K562 (cell line): Measurements from ENCODE around the gene RREB1. TPM values are rescaled to one million over a fixed set of nuclear protein-coding genes. Genes with fewer than 3 reads are reported as not detected.
A peak's percentile ranks its signal among the peaks of the same experiment; 100 is the strongest.

Source experiments
- ARID1B ChIP-seq: fragments of 450-650 bp; IDR thresholded peaks from 2 replicates; pipeline ENCODE4 v1.6.1; 2016; ENCODE audit warnings: antibody characterized with exemption, mild to moderate bottlenecking, inconsistent platforms
- ATF7 ChIP-seq: fragments of 450-650 bp; IDR thresholded peaks from 2 replicates; pipeline ENCODE4 v1.7.1; 2014; ENCODE audit warnings: mild to moderate bottlenecking, moderate library complexity
- CREB3L1 ChIP-seq: fragments of 450-650 bp; IDR thresholded peaks from 2 replicates; pipeline ENCODE4 v1.6.1; 2014; ENCODE audit warnings: low read depth, mild to moderate bottlenecking, moderate library complexity, borderline replicate concordance
- E2F3 ChIP-seq: fragments of 250-450 bp; sonication (Bioruptor Pico); IDR thresholded peaks from 2 replicates; pipeline ENCODE4 v1.4.0; 2020; ENCODE audit warnings: mild to moderate bottlenecking
- EGR1 ChIP-seq: fragments of 450-650 bp; conservative IDR thresholded peaks from 2 replicates; pipeline ENCODE4 v1.6.1; 2017; ENCODE audit warnings: mild to moderate bottlenecking
- ELF4 ChIP-seq: fragments of 450-650 bp; formaldehyde crosslinking; IDR thresholded peaks from 2 replicates; pipeline ENCODE4 v1.4.0; 2022; ENCODE audit warnings: missing genetic modification characterization
- FIP1L1 ChIP-seq: fragments of 200-400 bp; formaldehyde crosslinking; IDR thresholded peaks from 2 replicates; pipeline ENCODE4 v1.6.1; 2018; ENCODE audit warnings: mild to moderate bottlenecking, low read depth, low read length; ENCODE audit not compliant: poor library complexity, severe bottlenecking
- HEY1 ChIP-seq: fragments of 250-450 bp; sonication (Bioruptor Pico); IDR thresholded peaks from 2 replicates; pipeline ENCODE4 v1.5.0; 2020; ENCODE audit warnings: mild to moderate bottlenecking, moderate library complexity, borderline replicate concordance
- HSF4 ChIP-seq: fragments of 250-450 bp; sonication (Bioruptor Pico); IDR thresholded peaks from 2 replicates; pipeline ENCODE4 v2.1.2; 2022; ENCODE audit warnings: mild to moderate bottlenecking, moderate library complexity, borderline replicate concordance
- KDM5B ChIP-seq: fragments of 200-600 bp; sonication (generic); IDR thresholded peaks from 2 replicates; pipeline ENCODE4 v1.6.1; 2012; ENCODE audit warnings: low read depth, mild to moderate bottlenecking, moderate library complexity, low read length, control low read depth, inconsistent platforms; ENCODE audit not compliant: insufficient replicate concordance
- MECOM ChIP-seq: fragments of 250-450 bp; sonication (Bioruptor Pico); IDR thresholded peaks from 2 replicates; pipeline ENCODE4 v1.8.0; 2022; ENCODE audit warnings: inconsistent platforms
- MXI1 ChIP-seq: IDR thresholded peaks from 2 replicates; pipeline ENCODE4 v1.6.1; 2011; ENCODE audit warnings: low read depth, mild to moderate bottlenecking, improper control_type of control experiment, low read length
- PHTF2 ChIP-seq: fragments of 250-450 bp; sonication (Bioruptor Pico); IDR thresholded peaks from 2 replicates; pipeline ENCODE4 v1.5.0; 2021; ENCODE audit warnings: mild to moderate bottlenecking
- PRPF4 ChIP-seq: fragments of 200-400 bp; formaldehyde crosslinking; IDR thresholded peaks from one replicate; pipeline ENCODE4 v1.6.1; 2017; ENCODE audit warnings: low read length, low read depth, mild to moderate bottlenecking; ENCODE audit not compliant: insufficient read depth, poor library complexity, severe bottlenecking
- PTBP1 ChIP-seq: fragments of 200-400 bp; formaldehyde crosslinking; IDR thresholded peaks from 2 replicates; pipeline ENCODE4 v1.6.1; 2017; ENCODE audit warnings: low read depth, low read length
- SAFB ChIP-seq: fragments of 200-400 bp; formaldehyde crosslinking; IDR thresholded peaks from 2 replicates; pipeline ENCODE4 v1.6.1; 2017; ENCODE audit warnings: low read depth, low read length, borderline replicate concordance
- SAFB2 ChIP-seq: fragments of 200-400 bp; formaldehyde crosslinking; IDR thresholded peaks from 2 replicates; pipeline ENCODE4 v1.6.1; 2018; ENCODE audit warnings: borderline replicate concordance, low read length, low read depth, moderate library complexity; ENCODE audit not compliant: severe bottlenecking
- TAF15 ChIP-seq: fragments of 200-400 bp; formaldehyde crosslinking; IDR thresholded peaks from 2 replicates; pipeline ENCODE4 v1.6.1; 2017; ENCODE audit warnings: mild to moderate bottlenecking, low read depth, low read length, moderate library complexity
- TBP ChIP-seq: optimal IDR thresholded peaks from 2 replicates; pipeline ENCODE3; 2011; ENCODE audit warnings: low read depth, low read length, improper control_type of control experiment
- TEAD1 ChIP-seq, 2 experiments: fragments of 450-650 bp in 1 of 2; sonication (generic) in 1 of 2; formaldehyde crosslinking; IDR thresholded peaks; 2 replicates each; pipeline versions ENCODE4 v1.4.0 to v1.8.0; 2020 to 2022; ENCODE audit warnings: mild to moderate bottlenecking in 2 of 2, missing genetic modification reagents in 1 of 2
- TRIM24 ChIP-seq, 2 experiments: fragments of 450-650 bp; IDR thresholded peaks; 2 replicates each; pipeline ENCODE4 v1.6.1; 2016
- ZEB2 ChIP-seq: fragments of 450-650 bp; IDR thresholded peaks from 2 replicates; pipeline ENCODE4 v1.6.1; 2016
- ZNF551 ChIP-seq: fragments of 250-450 bp; sonication (Bioruptor Pico); IDR thresholded peaks from 2 replicates; pipeline ENCODE4 v1.5.0; 2021; ENCODE audit warnings: mild to moderate bottlenecking, moderate library complexity
- polyA plus RNA-seq, 8 experiments: library from polyadenylated mRNA; depleted of rRNA in 4 of 8; stranded (reverse) in 5 of 8; unstranded in 3 of 8; fragments of >200 nt; fragmentation: Nextera tagmentation in 2 of 8; fragmentation: Illumina TruSeq in 1 of 8; extraction: Ambion mirVana in 2 of 8; extraction: Trizol in 1 of 8; gene quantifications; 2 replicates each; pipeline versions ENCODE4 v1.2.1 to v1.2.3, GENCODE V29; 2011 to 2014; ENCODE audit warnings: inconsistent platforms in 1 of 8, missing spikeins in 1 of 8
- total RNA-seq, 7 experiments: library from RNA; depleted of rRNA in 6 of 7; stranded (reverse); fragments of >200 nt in 6 of 7; fragmentation: Illumina TruSeq in 2 of 7; extraction: Trizol in 2 of 7; gene quantifications; 2 replicates each; pipeline versions ENCODE4 v1.2.1 to v1.2.3, GENCODE V29; 2011 to 2021; ENCODE audit warnings: low replicate concordance in 1 of 7
- TF ChIP-seq, protein P1 (sequence below), 2 experiments: fragments of 250-450 bp in 1 of 2; fragments of 450-650 bp in 1 of 2; sonication (Bioruptor Pico) in 1 of 2; IDR thresholded peaks; 2 replicates each; pipeline versions ENCODE4 v1.6.1 to v1.8.0; 2016 to 2021; ENCODE audit warnings: mild to moderate bottlenecking in 2 of 2, moderate library complexity in 2 of 2, missing compliant biosample characterization in 1 of 2, missing genetic modification characterization in 1 of 2
- TF ChIP-seq, protein P2 (sequence below): fragments of 450-650 bp; IDR thresholded peaks from 2 replicates; pipeline ENCODE4 v1.6.1; 2016; ENCODE audit warnings: antibody characterized with exemption

RREB1 gene
- total and polyA plus RNA-seq, 9 of the 15 experiments (the other 6 are each of a cell fraction or from before 2014, with no cell fraction given), result 3.3 to 64.2 (median 19.3) TPM

DNA sequence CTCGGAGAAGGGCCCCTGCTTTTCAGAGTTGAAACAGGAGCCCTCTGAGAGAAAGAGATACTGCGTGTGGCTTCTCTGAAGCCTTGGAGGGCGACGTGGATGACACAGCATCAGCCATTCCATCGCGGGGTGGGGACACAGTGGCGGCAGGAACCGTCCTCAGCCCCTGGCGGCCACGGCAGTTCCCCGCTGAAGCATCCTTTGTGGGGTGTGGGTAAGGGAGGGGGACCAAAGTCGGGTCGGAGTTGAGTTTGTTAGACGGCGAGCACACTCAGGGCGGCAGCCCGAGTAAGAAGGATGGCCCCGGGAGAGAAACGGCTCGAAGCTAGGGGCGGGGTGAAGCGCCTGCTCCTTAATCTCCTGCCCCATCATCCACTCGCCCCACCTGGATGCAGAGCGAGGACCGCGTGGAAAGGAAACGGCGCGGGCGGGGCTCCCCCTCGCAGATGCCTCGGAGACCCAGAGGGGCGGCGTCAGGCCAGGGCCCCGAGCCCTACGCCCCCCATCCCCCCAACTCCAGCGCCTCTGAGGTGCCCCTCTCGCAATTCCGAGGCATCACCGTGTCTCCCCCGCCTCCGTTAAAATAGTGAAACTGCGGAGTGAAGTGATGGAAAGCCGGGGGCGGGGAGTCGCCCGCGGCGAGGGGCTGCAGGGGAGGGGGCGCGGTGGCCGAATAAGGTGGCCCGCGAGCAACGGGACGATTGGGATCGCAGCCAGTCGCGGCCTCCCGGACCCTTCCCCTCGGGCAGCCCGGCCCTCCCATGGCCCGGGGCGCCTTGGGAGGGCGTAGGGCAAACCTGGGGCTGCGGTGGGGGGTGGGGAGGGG is 796 bp upstream of the RREB1 start (continued):
- TF ChIP-seq HSF4 (CRISPR knock-in tag) (no peak), KDM5B (peak; percentile 68), MECOM (peak; percentile 85), HEY1 (CRISPR knock-in tag) (no peak), TBP (peak; percentile 59), PTBP1 (0 out of 2 replicates have a peak, but pooled peaks have one; percentile 27), SAFB2 (no peak), CREB3L1 (peak; percentile 56; the same call in 1 of the 2 replicates), MXI1 (no peak), PRPF4 (no peak), ELF4 (CRISPR knock-in tag) (no peak), TAF15 (no peak), TEAD1 (CRISPR knock-in tag; IDR thresholded peaks at IDR 0.05) (peak; percentile 72 to 79; a peak in 3 of 4 replicates), TRIM24 (IDR thresholded peaks at IDR 0.05) (peak in 1 of 2 experiments; percentile 62; a peak in 1 of 4 replicates), PHTF2 (CRISPR knock-in tag) (no peak), EGR1 (peak; percentile 81; the same call in 1 of the 2 replicates), ARID1B (peak; percentile 72), ZNF551 (CRISPR knock-in tag) (no peak), E2F3 (CRISPR knock-in tag) (no peak), SAFB (peak; percentile 56; the same call in 1 of the 2 replicates), FIP1L1 (no peak), ZEB2 (peak; percentile 93; the same call in 1 of the 2 replicates), ATF7 (peak; percentile 46)
- TF ChIP-seq, protein P1, sequence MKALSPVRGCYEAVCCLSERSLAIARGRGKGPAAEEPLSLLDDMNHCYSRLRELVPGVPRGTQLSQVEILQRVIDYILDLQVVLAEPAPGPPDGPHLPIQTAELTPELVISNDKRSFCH (CRISPR knock-in tag; IDR thresholded peaks at IDR 0.05), result no peak
- TF ChIP-seq, protein P1 (tag; IDR thresholded peaks at IDR 0.05), result peak; percentile 76; the same call in 1 of the 2 replicates
- TF ChIP-seq, protein P2, sequence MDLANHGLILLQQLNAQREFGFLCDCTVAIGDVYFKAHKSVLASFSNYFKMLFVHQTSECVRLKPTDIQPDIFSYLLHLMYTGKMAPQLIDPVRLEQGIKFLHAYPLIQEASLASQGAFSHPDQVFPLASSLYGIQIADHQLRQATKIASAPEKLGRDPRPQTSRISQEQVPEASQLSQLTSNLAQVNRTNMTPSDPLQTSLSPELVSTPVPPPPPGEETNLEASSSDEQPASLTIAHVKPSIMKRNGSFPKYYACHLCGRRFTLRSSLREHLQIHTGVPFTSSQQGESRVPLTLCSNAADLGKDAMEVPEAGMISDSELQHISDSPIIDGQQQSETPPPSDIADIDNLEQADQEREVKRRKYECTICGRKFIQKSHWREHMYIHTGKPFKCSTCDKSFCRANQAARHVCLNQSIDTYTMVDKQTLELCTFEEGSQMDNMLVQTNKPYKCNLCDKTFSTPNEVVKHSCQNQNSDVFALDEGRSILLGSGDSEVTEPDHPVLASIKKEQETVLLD, result peak; percentile 88
